ENCODE data around the gene BHLHE40. TPM values are rescaled to one million over a fixed set of nuclear protein-coding genes. Genes with fewer than 3 reads are reported as not detected.

The BHLHE40 gene
- total RNA-seq, 5 donors from 2014 or later (not counting 1 experiment from before 2014, with no cell fraction given): 54.1 to 177 (median 85.8) TPM

GRCh38 chr3:4980229-4981203 lies 1.3 kb downstream of the BHLHE40 start:
- H3K36me3 Mint-ChIP-seq: peaks cover 20% of the 10 kb centered on the region

GRCh38 chr3:4981294-4981664 lies 2.0 kb downstream of the BHLHE40 start:
- Mint-ChIP-seq H3K4me1 (peaks cover 70 to 72% (median 71%) of the 10 kb centered on the region in 3 donors), H3K27ac (peak overlapping the region; percentile 79 to 80), H3K4me3 (peak overlapping the region; percentile 62 to 95 (median 83)), H3K27me3 (no peaks in the 10 kb centered on the region), H3K36me3 (peaks cover 20% of the 10 kb centered on the region), H3K9me3 (no peaks in the 10 kb centered on the region)
- POLR2A ChIA-PET: interaction anchor here in 1 of 2 donors (0.6 to 1.1 kb wide), 4 partner anchors 12 to 131 kb away, joined by 3 to 5 read pairs (median 4); no protein-coding TSS in a partner anchor
- Histone ChIP-seq H3K4me1 (ENCODE audit: control insufficient read depth in 1 of 2, extremely low read depth in 1 of 2, insufficient read depth in 2 of 2, low read length in 2 of 2) (peaks cover 27 to 65% of the 10 kb centered on the region in 2 experiments), H3K27ac (ENCODE audit: low read length) (peak overlapping the region; percentile 6), H3K4me3 (ENCODE audit: control insufficient read depth in 1 of 2, extremely low read depth in 1 of 2, low read length in 1 of 2) (peak overlapping the region in 1 of 2 donors; percentile 90), H3K27me3 (replicated peaks in 1 of 2; ENCODE audit: control insufficient read depth in 2 of 2, extremely low read depth in 1 of 2, insufficient read depth in 2 of 2, low read length in 1 of 2) (no peaks in the 10 kb centered on the region), H3K36me3 (ENCODE audit: control insufficient read depth in 2 of 2, extremely low read depth in 1 of 2, insufficient read depth in 1 of 2, low read length in 1 of 2) (peaks cover 0 to 22% of the 10 kb centered on the region in 2 donors), H3K9me3 (no peaks in the 10 kb centered on the region)
- ATAC-seq (replicated peaks in 1 of 4): no peak
- WGBS (ENCODE audit: insufficient coverage): no CpG with 5 or more reads among the region's 3 CpGs
- DNase-seq: no peak
- CTCF ChIA-PET: interaction anchor here (0.6 to 1.7 kb wide), 5 partner anchors 9 to 270 kb away, joined by 3 to 7 read pairs (median 3); no protein-coding TSS in a partner anchor

More at GRCh38 chr3:4980229-4981203, 1.3 kb downstream of the BHLHE40 start:
- Histone ChIP-seq H3K4me3 (ENCODE audit: control insufficient read depth in 1 of 2, extremely low read depth in 1 of 2, low read length in 1 of 2) (peak overlapping the region; percentile 58 to 90), H3K36me3 (ENCODE audit: control insufficient read depth in 2 of 2, extremely low read depth in 1 of 2, insufficient read depth in 1 of 2, low read length in 1 of 2) (peaks cover 0 to 22% of the 10 kb centered on the region in 2 donors), H3K4me1 (ENCODE audit: control insufficient read depth in 1 of 2, extremely low read depth in 1 of 2, insufficient read depth in 2 of 2, low read length in 2 of 2) (peaks cover 25 to 65% of the 10 kb centered on the region in 2 experiments), H3K27me3 (replicated peaks in 1 of 2; ENCODE audit: control insufficient read depth in 2 of 2, extremely low read depth in 1 of 2, insufficient read depth in 2 of 2, low read length in 1 of 2) (no peaks in the 10 kb centered on the region), H3K9me3 (no peaks in the 10 kb centered on the region), H3K27ac (ENCODE audit: low read length) (peak overlapping the region; percentile 85)
- Mint-ChIP-seq H3K27ac (peak overlapping the region; percentile 95 to 98), H3K4me1 (peaks cover 62 to 72% (median 71%) of the 10 kb centered on the region in 3 donors), H3K9me3 (no peaks in the 10 kb centered on the region), H3K27me3 (no peaks in the 10 kb centered on the region), H3K4me3 (peak overlapping the region; percentile 94 to 98 (median 95))
- ATAC-seq (replicated peaks in 1 of 4) (peak; percentile 17 to 29 (median 20)), DNase-seq (peak; percentile 69 to 94 (median 82))
- CTCF ChIA-PET: interaction anchor here (0.6 to 2.6 kb wide), 26 partner anchors 8 to 630 kb away, joined by 3 to 15 read pairs (median 4); no protein-coding TSS in a partner anchor
- WGBS (ENCODE audit: insufficient coverage): 6% methylated on average over 29 of the region's 32 CpGs
- POLR2A ChIA-PET: interaction anchor here (0.6 to 2.5 kb wide), 12 partner anchors 13 to 587 kb away, joined by 3 to 22 read pairs (median 4); no protein-coding TSS in a partner anchor

GRCh38 chr3:4981665-4982494 lies 2.6 kb downstream of the BHLHE40 start:
- CTCF ChIA-PET: interaction anchor here (0.6 to 1.5 kb wide), 3 partner anchors 9 to 55 kb away, joined by 3 to 5 read pairs (median 3); no protein-coding TSS in a partner anchor

GRCh38 chr3:4982773-4983738 lies 3.8 kb downstream of the BHLHE40 start:
- ChIA-PET CTCF (interaction anchor here (0.8 to 2.3 kb wide), 5 partner anchors 26 to 272 kb away, joined by 3 to 16 read pairs (median 5); no protein-coding TSS in a partner anchor), POLR2A (interaction anchor here (0.6 to 2.3 kb wide), 16 partner anchors 13 to 490 kb away, joined by 3 to 11 read pairs (median 4); partner anchors contain the start of gene ITPR1 (in 1 of the 2))
- peak overlapping the region; percentile 84 to 95 for H3K27ac Mint-ChIP-seq
- WGBS (ENCODE audit: insufficient coverage): 88% methylated on average over 36 of the region's 40 CpGs
- H3K9me3 ChIP-seq: no peaks in the 10 kb centered on the region
- H3K9me3 Mint-ChIP-seq: no peaks in the 10 kb centered on the region
- peaks cover 20% of the 10 kb centered on the region for H3K36me3 Mint-ChIP-seq
- H3K36me3 ChIP-seq (ENCODE audit: control insufficient read depth in 2 of 2, extremely low read depth in 1 of 2, insufficient read depth in 1 of 2, low read length in 1 of 2): peaks cover 0 to 22% of the 10 kb centered on the region in 2 donors
- DNase-seq (no peak), ATAC-seq (replicated peaks in 1 of 4) (no peak)
- peaks cover 62 to 70% (median 65%) of the 10 kb centered on the region in 3 donors for H3K4me1 Mint-ChIP-seq
- no peaks in the 10 kb centered on the region for H3K27me3 Mint-ChIP-seq
- no peaks in the 10 kb centered on the region for H3K27me3 ChIP-seq (replicated peaks in 1 of 2; ENCODE audit: control insufficient read depth in 2 of 2, extremely low read depth in 1 of 2, insufficient read depth in 2 of 2, low read length in 1 of 2)
- H3K4me3 Mint-ChIP-seq: peak overlapping the region; percentile 50 to 95 (median 77)
- peak overlapping the region; percentile 82 for H3K27ac ChIP-seq (ENCODE audit: low read length)
- H3K4me3 ChIP-seq (ENCODE audit: control insufficient read depth in 1 of 2, extremely low read depth in 1 of 2, low read length in 1 of 2): peak overlapping the region in 1 of 2 donors; percentile 29
- H3K4me1 ChIP-seq (ENCODE audit: control insufficient read depth in 1 of 2, extremely low read depth in 1 of 2, insufficient read depth in 2 of 2, low read length in 2 of 2): peaks cover 22 to 61% of the 10 kb centered on the region in 2 experiments

More at GRCh38 chr3:4981665-4982494, 2.6 kb downstream of the BHLHE40 start:
- no peaks in the 10 kb centered on the region for H3K27me3 ChIP-seq (replicated peaks in 1 of 2; ENCODE audit: control insufficient read depth in 2 of 2, extremely low read depth in 1 of 2, insufficient read depth in 2 of 2, low read length in 1 of 2)
- DNase-seq (no peak), ATAC-seq (replicated peaks in 1 of 4) (no peak)
- peak overlapping the region; percentile 79 to 80 for H3K27ac Mint-ChIP-seq
- peaks cover 0 to 22% of the 10 kb centered on the region in 2 donors for H3K36me3 ChIP-seq (ENCODE audit: control insufficient read depth in 2 of 2, extremely low read depth in 1 of 2, insufficient read depth in 1 of 2, low read length in 1 of 2)
- peaks cover 26 to 67% of the 10 kb centered on the region in 2 experiments for H3K4me1 ChIP-seq (ENCODE audit: control insufficient read depth in 1 of 2, extremely low read depth in 1 of 2, insufficient read depth in 2 of 2, low read length in 2 of 2)
- POLR2A ChIA-PET: interaction anchor here in 1 of 2 donors (0.6 to 0.8 kb wide), 3 partner anchors 11 to 38 kb away, joined by 3 to 5 read pairs (median 3); no protein-coding TSS in a partner anchor
- H3K9me3 Mint-ChIP-seq: no peaks in the 10 kb centered on the region
- H3K4me3 Mint-ChIP-seq: peak overlapping the region; percentile 62 to 95 (median 83)
- no peaks in the 10 kb centered on the region for H3K27me3 Mint-ChIP-seq
- no peaks in the 10 kb centered on the region for H3K9me3 ChIP-seq
- H3K4me1 Mint-ChIP-seq: peaks cover 70 to 72% (median 71%) of the 10 kb centered on the region in 3 donors
- WGBS (ENCODE audit: insufficient coverage): 47% methylated on average over 2 of the region's 8 CpGs
- H3K4me3 ChIP-seq (ENCODE audit: control insufficient read depth in 1 of 2, extremely low read depth in 1 of 2, low read length in 1 of 2): peak overlapping the region in 1 of 2 donors; percentile 90
- H3K36me3 Mint-ChIP-seq: peaks cover 20% of the 10 kb centered on the region
- peak overlapping the region; percentile 6 for H3K27ac ChIP-seq (ENCODE audit: low read length)
